HCT116 (cell line): ENCODE data around the gene PXMP4. TPM values are rescaled to one million over a fixed set of nuclear protein-coding genes. Genes with fewer than 3 reads are reported as not detected.

ENCODE experiments used
- ATAC-seq: fragments of 200-7000 bp; cut with Tn5 transposase; 2 replicates; pipeline ENCODE4 v1.9.1; 2020; ENCODE audit warnings: mild to moderate bottlenecking, moderate library complexity
- BruUV-seq: library from RNA; stranded (reverse); fragments of 400-500 nt; replicated peaks from 2 replicates; lab custom pipeline; 2021; lab: Mats Ljungman, UMichigan
- CTCF ChIA-PET: fragments of 300-600 bp; sonication (Branson Sonifier 250); formaldehyde crosslinking; loops from one replicate; lab custom pipeline; 2021; ENCODE audit warnings: antibody characterized with exemption; lab: Charles Lee
- POLR2A ChIA-PET: fragments of 300-600, 350-600 bp; sonication (Branson Sonifier 250); formaldehyde crosslinking; loops from one replicate; lab custom pipeline; 2021; ENCODE audit warnings: antibody characterized with exemption; lab: Charles Lee
- RAD21 ChIA-PET, 2 experiments: fragments of 300-600 bp; sonication (Branson Sonifier 250); formaldehyde crosslinking; loops; one replicate each; lab custom pipeline; 2023; ENCODE audit warnings: low total read pairs in 2 of 2; ENCODE audit not compliant: uncharacterized antibody in 2 of 2, unreplicated experiment in 2 of 2, low non-redundant PET in 1 of 2; lab: Charles Lee
- DNase-seq: peaks from one replicate; pipeline ENCODE4 v3.0.0-alpha.2; 2010; ENCODE audit warnings: low read depth, low spot score
- H2AFZ ChIP-seq: fragments of 200-600 bp; shearing (Covaris generic), sonication (generic); 2 replicates; pipeline ENCODE4 v1.6.1; 2017; ENCODE audit warnings: low read depth, mixed run types, mixed read lengths, antibody characterized with exemption, low read length; ENCODE audit not compliant: poor library complexity, severe bottlenecking
- H3K27ac ChIP-seq: 2 replicates; pipeline ENCODE4 v1.5.1; 2012; ENCODE audit warnings: low read depth, low read length
- H3K27me3 ChIP-seq: fragments of 200-600 bp; sonication (generic); 2 replicates; pipeline ENCODE4 v1.6.1; 2016; ENCODE audit warnings: mixed run types, low read length, mixed read lengths; ENCODE audit not compliant: insufficient read depth
- H3K36me3 ChIP-seq, 2 experiments: fragments of 200-500 bp in 1 of 2; fragments of 200-600 bp in 1 of 2; sonication (Bioruptor generic) in 1 of 2; sonication (generic) in 1 of 2; 2 replicates each; pipeline versions ENCODE4 v1.5.1 to v1.6.1; 2014 to 2016; ENCODE audit warnings: low read length in 2 of 2, inconsistent platforms in 1 of 2, mixed read lengths in 1 of 2, mixed run types in 1 of 2; ENCODE audit not compliant: insufficient read depth in 2 of 2, control insufficient read depth in 1 of 2
- H3K4me1 ChIP-seq, 2 experiments: fragments of 200-600 bp in 1 of 2; sonication (generic) in 1 of 2; 2 replicates each; pipeline versions ENCODE4 v1.5.1 to v1.6.1; 2012 to 2017; ENCODE audit warnings: low read length in 2 of 2, inconsistent platforms in 1 of 2, mild to moderate bottlenecking in 1 of 2, mixed read lengths in 1 of 2, mixed run types in 1 of 2, moderate library complexity in 1 of 2; ENCODE audit not compliant: insufficient read depth in 2 of 2, control insufficient read depth in 1 of 2
- H3K4me2 ChIP-seq: fragments of 200-600 bp; sonication (generic); 2 replicates; pipeline ENCODE4 v1.6.1; 2017; ENCODE audit warnings: mixed run types, low read length, mixed read lengths
- H3K4me3 ChIP-seq, 2 experiments: fragments of 200-600 bp in 1 of 2; sonication (generic) in 1 of 2; replicated peaks in 1 of 2; 2 replicates each; pipeline ENCODE4 v1.5.1; 2011 to 2016; ENCODE audit warnings: low read length in 2 of 2, control low read depth in 1 of 2, low read depth in 1 of 2, mild to moderate bottlenecking in 1 of 2, mixed read lengths in 1 of 2, mixed run types in 1 of 2
- H3K79me2 ChIP-seq: fragments of 200-600 bp; sonication (generic); 2 replicates; pipeline ENCODE4 v1.6.1; 2017; ENCODE audit warnings: mild to moderate bottlenecking, mixed run types, low read length, moderate library complexity, mixed read lengths; ENCODE audit not compliant: insufficient read depth
- H3K9ac ChIP-seq: fragments of 200-600 bp; sonication (generic); 2 replicates; pipeline ENCODE4 v1.6.1; 2016; ENCODE audit warnings: low read length, mixed read lengths
- H3K9me2 ChIP-seq: fragments of 200-600 bp; sonication (generic), shearing (Covaris generic); 2 replicates; pipeline ENCODE4 v1.6.1; 2017; ENCODE audit warnings: mixed run types, mild to moderate bottlenecking, moderate library complexity; ENCODE audit not compliant: insufficient read depth
- H3K9me3 ChIP-seq, 2 experiments: fragments of 200-500 bp in 1 of 2; fragments of 200-600 bp in 1 of 2; sonication (Bioruptor generic) in 1 of 2; sonication (generic) in 1 of 2; 2 replicates each; pipeline ENCODE4 v1.6.1; 2014 to 2017; ENCODE audit warnings: low read length in 2 of 2, mixed read lengths in 2 of 2, inconsistent platforms in 1 of 2, low read depth in 1 of 2, mild to moderate bottlenecking in 1 of 2, mixed run types in 1 of 2, moderate library complexity in 1 of 2; ENCODE audit not compliant: control insufficient read depth in 1 of 2, insufficient read depth in 1 of 2
- H4K20me1 ChIP-seq: fragments of 200-600 bp; sonication (generic), shearing (Covaris generic); 2 replicates; pipeline ENCODE4 v1.6.1; 2017; ENCODE audit warnings: mixed run types, mild to moderate bottlenecking, moderate library complexity; ENCODE audit not compliant: insufficient read depth
- CBX3 ChIP-seq: IDR thresholded peaks from 2 replicates; pipeline ENCODE4 v1.6.1; 2012; ENCODE audit warnings: low read depth
- EGR1 ChIP-seq: IDR thresholded peaks from 2 replicates; pipeline ENCODE4 v1.6.1; 2012; ENCODE audit warnings: low read depth
- EZH2phosphoT487 ChIP-seq: fragments of 200-600 bp; IDR thresholded peaks from 2 replicates; pipeline ENCODE4 v1.6.1; 2018; ENCODE audit warnings: antibody characterized with exemption, borderline replicate concordance
- FOSL1 ChIP-seq: IDR thresholded peaks from 2 replicates; pipeline ENCODE4 v1.6.1; 2012; ENCODE audit warnings: low read depth
- JUND ChIP-seq: IDR thresholded peaks from 2 replicates; pipeline ENCODE4 v1.6.1; 2012
- POLR2A ChIP-seq: IDR thresholded peaks from 2 replicates; pipeline ENCODE4 v1.7.0; 2011; ENCODE audit warnings: borderline replicate concordance; ENCODE audit not compliant: insufficient read depth, insufficient read length; ENCODE audit errors: extremely low read depth
- SIN3A ChIP-seq: IDR thresholded peaks from 2 replicates; pipeline ENCODE4 v1.6.1; 2012; ENCODE audit warnings: low read depth
- SRF ChIP-seq: IDR thresholded peaks from 2 replicates; pipeline ENCODE4 v1.6.1; 2012; ENCODE audit warnings: low read depth
- YY1 ChIP-seq: IDR thresholded peaks from 2 replicates; pipeline ENCODE4 v1.6.1; 2011; ENCODE audit warnings: low read length, low read depth, moderate library complexity, mild to moderate bottlenecking; ENCODE audit not compliant: insufficient replicate concordance; ENCODE audit errors: extremely low read depth
- intact Hi-C: fragments of 100-400 bp; cut with micrococcal nuclease; formaldehyde crosslinking; loops from 2 replicates; pipeline ENCODE4 v1.10.0; 2022
- total RNA-seq: library from RNA; stranded (reverse); gene quantifications from one replicate; pipeline ENCODE4 v1.2.1, GENCODE V29; 2021; ENCODE audit not compliant: unreplicated experiment
- TF ChIP-seq, protein P1 (sequence below): IDR thresholded peaks from 2 replicates; pipeline ENCODE4 v1.6.1; 2012

The PXMP4 gene
- total RNA-seq, 1 experiment from 2014 or later, result 9.6 TPM

DNA sequence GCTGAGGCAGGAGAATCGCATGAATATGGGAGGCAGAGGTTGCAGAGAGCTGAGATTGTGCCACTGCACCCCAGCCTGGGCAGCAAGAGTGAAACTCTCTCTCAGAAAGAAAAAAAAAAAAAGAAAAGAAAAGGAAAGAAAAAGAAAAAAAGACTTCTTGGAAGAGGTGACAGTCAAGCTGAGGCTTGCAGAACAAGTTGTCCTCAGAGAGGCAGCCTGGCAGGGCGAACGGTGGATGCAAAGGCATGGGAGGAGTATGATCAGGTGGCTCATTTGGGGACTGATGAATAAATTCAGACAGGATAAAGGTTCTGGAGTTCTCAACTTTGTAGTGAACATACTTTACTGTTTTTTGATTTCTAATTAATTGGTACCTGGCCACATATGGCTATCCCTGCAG is 24.1 kb upstream of the PXMP4 start:
- intact Hi-C loops, result no loop called here
- TF ChIP-seq YY1, result no peak
- TF ChIP-seq SIN3A, result no peak
- no peak for TF ChIP-seq SRF
- TF ChIP-seq EGR1, result no peak
- TF ChIP-seq POLR2A, result no peak
- TF ChIP-seq CBX3, result no peak
- TF ChIP-seq, protein P1, sequence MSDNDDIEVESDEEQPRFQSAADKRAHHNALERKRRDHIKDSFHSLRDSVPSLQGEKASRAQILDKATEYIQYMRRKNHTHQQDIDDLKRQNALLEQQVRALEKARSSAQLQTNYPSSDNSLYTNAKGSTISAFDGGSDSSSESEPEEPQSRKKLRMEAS, result no peak
- no peak for TF ChIP-seq FOSL1
- TF ChIP-seq EZH2phosphoT487, result no peak
- Histone ChIP-seq H3K4me3 (no peak overlapping the region), H3K4me2 (no peak overlapping the region), H3K9ac (no peak overlapping the region), H3K27ac (no peak overlapping the region), H3K79me2 (no peaks in the 10 kb centered on the region), H4K20me1 (no peaks in the 10 kb centered on the region), H3K36me3 (no peaks in the 10 kb centered on the region; a peak in 1 of 4 replicates), H3K9me3 (no peaks in the 10 kb centered on the region), H3K9me2 (no peaks in the 10 kb centered on the region), H3K27me3 (no peaks in the 10 kb centered on the region), H3K4me1 (no peaks in the 10 kb centered on the region), H2AFZ (no peak overlapping the region)
- ChIA-PET POLR2A (no interaction called here), RAD21 (no interaction called here), CTCF (no interaction called here)
- BruUV-seq, result no TSS peak
- DNase-seq (no peak), ATAC-seq (no peak)

DNA sequence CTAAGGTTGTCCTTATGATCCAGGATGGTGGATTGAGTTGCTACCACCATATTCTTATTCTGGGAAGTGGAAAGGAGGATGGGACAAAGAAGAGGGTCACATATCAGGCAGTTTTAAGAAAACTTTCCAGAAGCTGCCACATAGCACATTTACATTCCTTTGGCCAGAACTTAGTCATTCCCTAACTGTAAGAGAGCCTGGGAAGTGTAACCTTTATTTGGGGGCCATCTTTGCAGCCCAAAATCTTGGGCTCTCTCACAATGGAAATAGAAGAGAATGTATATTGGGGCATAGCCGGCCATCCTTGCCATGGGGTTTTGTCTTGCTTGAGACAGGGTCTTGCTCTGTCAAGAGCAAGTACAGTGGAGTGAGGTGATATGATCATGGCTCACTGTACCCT is 20.1 kb upstream of the PXMP4 start:
- intact Hi-C loops, result no loop called here
- no peaks in the 10 kb centered on the region for H3K9me2 ChIP-seq
- H3K9me3 ChIP-seq, result peaks cover 13 to 14% of the 10 kb centered on the region in 2 experiments; a peak in 2 of 4 replicates
- no peaks in the 10 kb centered on the region for H3K79me2 ChIP-seq
- TF ChIP-seq JUND, result no peak
- no peak for TF ChIP-seq YY1
- TF ChIP-seq, all 23 proteins: peak for 0
- ATAC-seq, result no peak
- no peak overlapping the region for H2AFZ ChIP-seq
- H3K27me3 ChIP-seq, result no peaks in the 10 kb centered on the region
- ChIA-PET POLR2A (no interaction called here), CTCF (no interaction called here), RAD21 (no interaction called here)
- BruUV-seq, result no TSS peak
- H3K36me3 ChIP-seq, result no peaks in the 10 kb centered on the region; a peak in 1 of 4 replicates
- no peak for DNase-seq
- no peak overlapping the region for H3K27ac ChIP-seq
- H3K4me1 ChIP-seq, result no peaks in the 10 kb centered on the region
- no peak overlapping the region for H3K9ac ChIP-seq
- H3K4me2 ChIP-seq, result no peak overlapping the region
- H4K20me1 ChIP-seq, result no peaks in the 10 kb centered on the region
- no peak overlapping the region for H3K4me3 ChIP-seq
